PC-3 (cell line): Measurements from ENCODE around the gene AIFM2. TPM values are rescaled to one million over a fixed set of nuclear protein-coding genes. Genes with fewer than 3 reads are reported as not detected.

ENCODE experiments used
- ATAC-seq: fragments of 200-7000 bp; cut with Tn5 transposase; 2 replicates; pipeline ENCODE4 v1.9.1; 2020; ENCODE audit warnings: mild to moderate bottlenecking, moderate library complexity
- BruUV-seq: library from RNA; stranded (reverse); fragments of 400-500 nt; replicated peaks from 2 replicates; lab custom pipeline; 2021; lab: Mats Ljungman, UMichigan
- CTCF ChIA-PET: fragments of 300-600 bp; sonication (Branson Sonifier 250); formaldehyde crosslinking; loops from one replicate; lab custom pipeline; 2022; ENCODE audit warnings: antibody characterized with exemption; lab: Charles Lee
- POLR2A ChIA-PET: fragments of 300-600 bp; sonication (Branson Sonifier 250); formaldehyde crosslinking; loops from one replicate; lab custom pipeline; 2022; ENCODE audit warnings: antibody characterized with exemption; ENCODE audit not compliant: unreplicated experiment; lab: Charles Lee
- DNase-seq: peaks from one replicate; pipeline ENCODE4 v3.0.0-alpha.2; 2015
- H2AFZ ChIP-seq: fragments of 300-600 bp; sonication (generic); 2 replicates; pipeline ENCODE4 v1.6.0; 2016; ENCODE audit warnings: antibody characterized with exemption, low read length
- H3F3A ChIP-seq: fragments of 300-600 bp; sonication (generic); one replicate; pipeline ENCODE4 v1.6.0; 2017; ENCODE audit warnings: antibody characterized with exemption, low read length, control low read depth, mild to moderate bottlenecking; ENCODE audit not compliant: unreplicated experiment
- H3K27ac ChIP-seq: fragments of 300-600 bp; sonication (generic); 2 replicates; pipeline ENCODE4 v1.5.1; 2016; ENCODE audit warnings: mild to moderate bottlenecking, low read length
- H3K27me3 ChIP-seq: fragments of 300-600 bp; sonication (generic); 2 replicates; pipeline ENCODE4 v1.6.1; 2016; ENCODE audit warnings: low read length, mixed read lengths
- H3K36me3 ChIP-seq: fragments of 300-600 bp; sonication (generic); 2 replicates; pipeline ENCODE4 v1.6.1; 2016; ENCODE audit warnings: low read depth, mixed run types, low read length, mixed read lengths
- H3K4me1 ChIP-seq: fragments of 300-600 bp; sonication (generic); 2 replicates; pipeline ENCODE4 v1.5.1; 2016; ENCODE audit warnings: low read length; ENCODE audit not compliant: insufficient read depth
- H3K4me2 ChIP-seq: fragments of 300-600 bp; sonication (generic); 2 replicates; pipeline ENCODE4 v1.6.0; 2016; ENCODE audit warnings: low read length
- H3K4me3 ChIP-seq: fragments of 300-600 bp; sonication (generic); 2 replicates; pipeline ENCODE4 v1.5.1; 2016; ENCODE audit warnings: mild to moderate bottlenecking, low read length, mixed read lengths
- H3K79me2 ChIP-seq: fragments of 300-600 bp; sonication (generic); 2 replicates; pipeline ENCODE4 v1.6.1; 2017; ENCODE audit warnings: low read length, mixed read lengths
- H3K9ac ChIP-seq: fragments of 300-600 bp; sonication (generic); 2 replicates; pipeline ENCODE4 v1.6.0; 2016; ENCODE audit warnings: mild to moderate bottlenecking, low read length
- H3K9me2 ChIP-seq: fragments of 300-600 bp; sonication (generic); replicated peaks from 2 replicates; pipeline ENCODE4 v1.6.1; 2016; ENCODE audit warnings: mixed run types, low read length, mixed read lengths
- H3K9me3 ChIP-seq: fragments of 300-600 bp; sonication (generic); 2 replicates; pipeline ENCODE4 v1.6.1; 2016; ENCODE audit warnings: low read length, mixed read lengths
- H4K20me1 ChIP-seq: fragments of 300-600 bp; sonication (generic); 2 replicates; pipeline ENCODE4 v1.6.1; 2016; ENCODE audit warnings: low read length, mixed read lengths
- CTCF ChIP-seq: fragments of 300-600 bp; sonication (generic); conservative IDR thresholded peaks from 2 replicates; pipeline ENCODE4 v1.5.1; 2017; ENCODE audit warnings: antibody characterized with exemption, low read depth, mild to moderate bottlenecking, low read length
- EZH2 ChIP-seq: fragments of 300-600 bp; sonication (generic); IDR thresholded peaks from one replicate; pipeline ENCODE4 v1.6.1; 2017; ENCODE audit warnings: antibody characterized with exemption, mild to moderate bottlenecking, low read length; ENCODE audit not compliant: unreplicated experiment
- EZH2phosphoT487 ChIP-seq: fragments of 300-600 bp; sonication (generic); IDR thresholded peaks from 2 replicates; pipeline ENCODE4 v1.6.1; 2018; ENCODE audit warnings: mild to moderate bottlenecking, antibody characterized with exemption, low read length, borderline replicate concordance
- intact Hi-C: fragments of 100-400 bp; cut with micrococcal nuclease; formaldehyde crosslinking; loops from 2 replicates; pipeline ENCODE4 v1.9.0; 2023
- total RNA-seq: library from RNA; depleted of rRNA; stranded (reverse); fragments of >200 nt; gene quantifications from 2 replicates; pipeline ENCODE4 v1.2.3, GENCODE V29; 2014

The AIFM2 gene
- total RNA-seq, 1 experiment from 2014 or later = 29.2 TPM

- no peaks in the 10 kb centered on the region for H3K9me3 ChIP-seq
- no peaks in the 10 kb centered on the region for H3K9me2 ChIP-seq
- peaks cover 8% of the 10 kb centered on the region; the same call in 1 of the 2 replicates for H3K36me3 ChIP-seq
- intact Hi-C loops = no loop called here
- ChIA-PET POLR2A (no interaction called here), CTCF (interaction anchor here (1.1 kb wide), 1 partner anchor 52 kb away, joined by 3 read pairs; the partner anchor contains the start of gene TYSND1)
- ATAC-seq (no peak), DNase-seq (no peak)
- no peaks in the 10 kb centered on the region for H4K20me1 ChIP-seq
- H3K79me2 ChIP-seq = no peaks in the 10 kb centered on the region
- no TSS peak for BruUV-seq
- no peak overlapping the region for H3K4me2 ChIP-seq
- no peak for TF ChIP-seq CTCF
- TF ChIP-seq EZH2phosphoT487 = no peak
- no peak for TF ChIP-seq EZH2
- no peak overlapping the region for H3K27ac ChIP-seq
- H3K4me1 ChIP-seq = no peaks in the 10 kb centered on the region
- H2AFZ ChIP-seq = no peak overlapping the region
- no peak overlapping the region for H3K4me3 ChIP-seq
- no peaks in the 10 kb centered on the region for H3K27me3 ChIP-seq
- H3K9ac ChIP-seq = no peak overlapping the region
- H3F3A ChIP-seq = no peaks in the 10 kb centered on the region
Measured at GRCh38 chr10:70094250-70094649, 38.4 kb downstream of the AIFM2 start.

GRCh38 chr10:70093335-70093944 lies 39.2 kb downstream of the AIFM2 start:
- no peaks in the 10 kb centered on the region for H3K4me1 ChIP-seq
- H3K4me3 ChIP-seq = no peak overlapping the region
- H3F3A ChIP-seq = no peaks in the 10 kb centered on the region
- ATAC-seq = no peak
- POLR2A ChIA-PET = no interaction called here
- H4K20me1 ChIP-seq = no peaks in the 10 kb centered on the region
- intact Hi-C loops = no loop called here
- peaks cover 8% of the 10 kb centered on the region; the same call in 1 of the 2 replicates for H3K36me3 ChIP-seq
- no peak overlapping the region for H3K4me2 ChIP-seq
- H3K9me3 ChIP-seq = no peaks in the 10 kb centered on the region
- H3K9ac ChIP-seq = no peak overlapping the region
- H3K79me2 ChIP-seq = no peaks in the 10 kb centered on the region
- H2AFZ ChIP-seq = no peak overlapping the region
- TF ChIP-seq EZH2 (no peak), EZH2phosphoT487 (no peak), CTCF (no peak)
- no peaks in the 10 kb centered on the region for H3K27me3 ChIP-seq
- no peak overlapping the region for H3K27ac ChIP-seq
- no TSS peak for BruUV-seq
- no peak for DNase-seq
- H3K9me2 ChIP-seq = no peaks in the 10 kb centered on the region
- CTCF ChIA-PET = interaction anchor here (1.1 kb wide), 1 partner anchor 53 kb away, joined by 3 read pairs; the partner anchor contains the start of gene TYSND1

- no peaks in the 10 kb centered on the region for H3K9me3 ChIP-seq
- H3K4me1 ChIP-seq = no peaks in the 10 kb centered on the region
- H3K9me2 ChIP-seq = no peaks in the 10 kb centered on the region
- CTCF ChIA-PET = no interaction called here
- H3K27me3 ChIP-seq = no peaks in the 10 kb centered on the region
- BruUV-seq = no TSS peak
- intact Hi-C loops = no loop called here
- DNase-seq = no peak
- no peak overlapping the region for H2AFZ ChIP-seq
- ATAC-seq = no peak
- no peak overlapping the region for H3K27ac ChIP-seq
- no peak overlapping the region for H3K9ac ChIP-seq
- no peaks in the 10 kb centered on the region for H3K79me2 ChIP-seq
- no peaks in the 10 kb centered on the region for H3F3A ChIP-seq
- peaks cover 5% of the 10 kb centered on the region; the same call in 1 of the 2 replicates for H3K36me3 ChIP-seq
- no peak overlapping the region for H3K4me2 ChIP-seq
- TF ChIP-seq EZH2phosphoT487 (no peak), CTCF (no peak), EZH2 (no peak)
- H3K4me3 ChIP-seq = no peak overlapping the region
- no peaks in the 10 kb centered on the region for H4K20me1 ChIP-seq
- POLR2A ChIA-PET = interaction anchor here (0.6 kb wide), 1 partner anchor 54 kb away, joined by 4 read pairs; the partner anchor contains the start of gene TYSND1
Measured at GRCh38 chr10:70092389-70092718, 40.3 kb downstream of the AIFM2 start.
